Large intestine (tissue), 3 donors: ENCODE data around the gene KCNH4. TPM values are rescaled to one million over a fixed set of nuclear protein-coding genes. Genes with fewer than 3 reads are reported as not detected.
A peak's percentile ranks its signal among the peaks of the same experiment; 100 is the strongest.
"Not testable (repeated sequence)": the region's sequence is repeated elsewhere in the genome, so short reads cannot be mapped to it uniquely, and the experiment has no call there.

Experiments
- DNase-seq, 2 donors: peaks; one replicate each; pipeline versions ENCODE4 v3.0.0 to v3.0.0-alpha.2; 2013
- H3K27ac ChIP-seq: one replicate; pipeline ENCODE4 v1.5.1; 2013; ENCODE audit warnings: low read length
- H3K27me3 ChIP-seq: 2 replicates; pipeline ENCODE4 v1.6.1; 2013; ENCODE audit warnings: low read length; ENCODE audit not compliant: control insufficient read depth, insufficient read depth
- H3K36me3 ChIP-seq: 2 replicates; pipeline ENCODE4 v1.6.1; 2013; ENCODE audit warnings: low read length; ENCODE audit not compliant: control insufficient read depth, insufficient read depth
- H3K4me1 ChIP-seq: one replicate; pipeline ENCODE4 v1.6.1; 2013; ENCODE audit warnings: low read length; ENCODE audit not compliant: control insufficient read depth, insufficient read depth
- H3K4me3 ChIP-seq: one replicate; pipeline ENCODE4 v1.5.1; 2013; ENCODE audit warnings: low read length
- H3K9me3 ChIP-seq: one replicate; pipeline ENCODE4 v1.6.1; 2013; ENCODE audit warnings: mild to moderate bottlenecking, low read depth, low read length, moderate library complexity; ENCODE audit not compliant: control insufficient read depth
- WGBS: methylation state at CpG from one replicate; pipeline ENCODE4 v1.1.5; 2013; ENCODE audit warnings: low lambda C conversion rate; ENCODE audit not compliant: insufficient coverage; 5-methylcytosine and 5-hydroxymethylcytosine counted together
- polyA plus RNA-seq: library from polyadenylated mRNA; unstranded; fragments of 120-200 nt; gene quantifications from one replicate; pipeline ENCODE4 v1.2.1, GENCODE V29; 2013

Gene KCNH4
- polyA plus RNA-seq, 1 donor, result 0.36 TPM

DNA sequence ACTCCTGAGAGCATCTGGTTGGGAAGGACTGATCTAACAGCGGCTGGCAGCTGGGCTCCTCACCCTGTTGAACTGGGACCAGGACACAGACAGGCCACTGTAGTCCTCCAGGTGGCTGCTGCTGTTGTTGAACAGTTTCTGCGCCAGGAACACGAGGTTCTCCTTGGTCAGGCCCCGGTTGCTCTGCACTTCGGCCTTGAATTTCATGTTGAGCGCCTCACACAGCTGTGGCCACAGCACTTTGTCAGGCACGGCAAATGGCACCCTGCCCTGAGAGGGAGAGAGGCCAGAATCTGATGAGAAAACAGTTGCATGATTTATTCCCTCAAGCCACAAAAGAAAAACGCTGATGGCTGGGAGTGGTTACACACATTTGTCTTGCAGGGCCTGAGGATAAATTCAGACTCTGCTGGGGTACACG lies 31.0 kb upstream of the KCNH4 start:
- not testable (repeated sequence) for H3K4me1 ChIP-seq, H3K4me3 ChIP-seq, H3K27me3 ChIP-seq, H3K27ac ChIP-seq, H3K9me3 ChIP-seq, DNase-seq
- no CpG with 5 or more reads among the region's 9 CpGs for WGBS
- peaks cover 77% of the 10 kb centered on the region for H3K36me3 ChIP-seq

DNA sequence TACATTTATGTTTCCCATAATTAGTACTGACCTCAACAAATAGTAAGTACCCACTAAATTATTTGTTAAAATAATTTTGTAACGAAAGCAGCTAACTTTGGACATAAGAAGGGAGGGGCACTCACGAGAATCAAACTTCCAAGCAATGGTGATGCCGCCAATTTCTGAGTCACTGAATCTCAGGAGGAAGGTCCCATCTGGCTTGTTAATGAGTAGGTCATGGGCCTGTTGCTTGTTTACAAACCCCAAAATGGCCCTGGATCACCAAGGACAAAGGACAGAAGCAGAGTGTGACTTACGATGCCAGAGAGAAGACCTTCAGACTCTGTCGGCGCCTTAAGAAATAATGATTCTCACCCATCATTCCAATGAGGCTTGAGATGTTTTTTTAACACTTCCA lies 29.1 kb upstream of the KCNH4 start:
- Histone ChIP-seq H3K27me3 (no peaks in the 10 kb centered on the region), H3K27ac (no peak overlapping the region), H3K36me3 (peaks cover 75% of the 10 kb centered on the region), H3K9me3 (no peaks in the 10 kb centered on the region), H3K4me1 (no peaks in the 10 kb centered on the region), H3K4me3 (no peak overlapping the region)
- WGBS, result 70% methylated on average over 2 of the region's 6 CpGs
- no peak for DNase-seq

DNA sequence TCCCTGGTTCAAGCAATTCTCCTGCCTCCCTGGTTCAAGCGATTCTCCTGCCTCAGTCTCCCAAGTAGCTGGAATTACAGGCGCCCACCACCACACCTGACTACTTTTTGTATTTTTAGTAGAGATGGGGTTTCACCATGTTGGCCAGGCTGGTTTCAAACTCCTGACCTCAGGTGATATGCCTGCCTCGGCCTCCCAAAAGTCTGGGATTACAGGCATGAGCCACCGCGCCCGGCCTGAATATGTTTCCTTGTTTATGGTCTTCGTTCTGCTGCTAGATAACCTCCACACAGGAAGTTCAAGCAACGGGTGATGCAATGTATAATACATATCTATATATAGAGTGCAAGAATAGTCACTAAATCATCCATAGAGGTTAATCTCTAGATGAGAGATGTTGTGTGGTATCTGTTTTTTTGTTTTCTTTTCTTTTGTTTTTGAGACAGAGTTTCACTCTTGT lies 25.2 kb upstream of the KCNH4 start:
- WGBS, result 83% methylated on average over 1 of the region's 8 CpGs
- H3K9me3 ChIP-seq, H3K27me3 ChIP-seq, H3K27ac ChIP-seq, DNase-seq, H3K4me3 ChIP-seq, H3K4me1 ChIP-seq: not testable (repeated sequence)
- H3K36me3 ChIP-seq, result peaks cover 76% of the 10 kb centered on the region

- peaks cover 16% of the 10 kb centered on the region for H3K4me1 ChIP-seq
- no peak overlapping the region for H3K4me3 ChIP-seq
- DNase-seq, result no peak
- no peaks in the 10 kb centered on the region for H3K27me3 ChIP-seq
- WGBS, result no CpG with 5 or more reads among the region's 2 CpGs
- no peaks in the 10 kb centered on the region for H3K9me3 ChIP-seq
- no peak overlapping the region for H3K27ac ChIP-seq
- H3K36me3 ChIP-seq, result peaks cover 64% of the 10 kb centered on the region
Measured at GRCh38 chr17:42203354-42203753, 22.4 kb upstream of the KCNH4 start.

DNA sequence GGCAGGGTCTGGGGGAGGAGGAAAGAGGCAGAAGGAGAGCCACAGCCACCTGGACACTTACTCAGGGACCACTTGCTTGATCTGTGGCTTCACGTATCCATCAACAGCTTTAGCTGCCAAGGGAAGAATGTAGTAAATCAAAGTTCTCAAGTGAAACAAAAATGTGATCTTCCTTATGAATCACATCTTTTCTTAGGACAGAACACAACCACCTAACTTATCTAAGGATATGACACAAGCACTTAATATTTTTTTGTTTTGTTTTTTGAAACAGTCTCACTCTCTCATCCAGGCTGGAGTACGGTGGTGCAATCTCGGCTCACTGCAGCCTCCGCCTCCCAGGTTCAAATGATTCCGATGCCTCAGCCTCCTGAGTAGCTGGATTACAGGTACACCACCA lies 21.8 kb upstream of the KCNH4 start:
- Histone ChIP-seq H3K4me3 (no peak overlapping the region), H3K9me3 (no peaks in the 10 kb centered on the region), H3K27me3 (no peaks in the 10 kb centered on the region), H3K27ac (no peak overlapping the region), H3K4me1 (peaks cover 16% of the 10 kb centered on the region), H3K36me3 (peaks cover 59% of the 10 kb centered on the region)
- 100% methylated on average over 2 of the region's 5 CpGs for WGBS
- no peak for DNase-seq

- H3K36me3 ChIP-seq, result peaks cover 55% of the 10 kb centered on the region
- no peak overlapping the region for H3K27ac ChIP-seq
- no CpG with 5 or more reads among the region's 6 CpGs for WGBS
Measured at GRCh38 chr17:42202159-42202558, 21.2 kb upstream of the KCNH4 start.

GRCh38 chr17:42201458-42201772 lies 20.5 kb upstream of the KCNH4 start:
- no peak for DNase-seq
- H3K36me3 ChIP-seq, result peaks cover 51% of the 10 kb centered on the region
- no peaks in the 10 kb centered on the region for H3K9me3 ChIP-seq
- WGBS, result no CpG with 5 or more reads among the region's 10 CpGs
- H3K4me3 ChIP-seq, result no peak overlapping the region
- no peaks in the 10 kb centered on the region for H3K27me3 ChIP-seq
- peak overlapping the region; percentile 59 for H3K27ac ChIP-seq
- H3K4me1 ChIP-seq, result peaks cover 16% of the 10 kb centered on the region

More at GRCh38 chr17:42202159-42202558, 21.2 kb upstream of the KCNH4 start:
- no peaks in the 10 kb centered on the region for H3K27me3 ChIP-seq
- no peak for DNase-seq
- peaks cover 16% of the 10 kb centered on the region for H3K4me1 ChIP-seq
- H3K9me3 ChIP-seq, result no peaks in the 10 kb centered on the region
- H3K4me3 ChIP-seq, result no peak overlapping the region

DNA sequence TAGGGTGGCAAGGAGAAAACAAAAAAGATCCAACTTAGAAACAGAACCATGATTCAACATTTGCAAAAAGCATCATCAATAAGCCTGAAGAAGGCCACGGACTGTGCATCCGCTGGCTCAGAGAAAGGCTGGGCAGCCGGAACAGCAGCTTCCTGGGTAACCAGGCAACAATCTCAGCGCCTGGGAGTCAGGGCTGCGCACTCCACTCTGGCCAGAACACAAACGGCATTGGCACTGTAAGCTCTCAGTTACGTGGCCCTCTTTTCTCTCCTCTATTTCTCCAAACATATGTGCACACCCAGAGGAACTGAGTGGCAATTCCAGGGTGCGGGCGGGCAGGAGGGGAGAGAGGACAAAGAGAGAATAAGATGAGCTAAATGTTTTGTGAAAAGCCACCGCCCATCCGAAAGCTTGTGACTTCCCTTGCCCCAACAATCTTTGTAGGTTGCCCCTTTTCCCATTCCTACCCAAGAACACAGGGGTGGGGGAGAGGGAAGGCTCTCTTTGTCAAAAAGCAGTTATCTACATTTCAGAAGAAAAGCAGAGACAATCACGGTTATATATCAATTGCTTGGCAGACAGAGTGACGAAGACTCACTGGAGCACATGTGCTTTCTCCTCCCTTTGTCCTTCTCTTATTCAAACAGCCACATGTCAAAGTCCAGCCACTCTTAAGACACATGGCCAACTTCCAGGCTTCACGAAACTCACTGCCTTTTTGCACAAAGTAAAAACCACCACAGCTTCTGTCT lies 19.9 kb upstream of the KCNH4 start:
- Histone ChIP-seq H3K27me3 (no peaks in the 10 kb centered on the region), H3K27ac (peak overlapping the region; percentile 59), H3K36me3 (peaks cover 46% of the 10 kb centered on the region), H3K4me3 (no peak overlapping the region), H3K4me1 (peaks cover 16% of the 10 kb centered on the region), H3K9me3 (no peaks in the 10 kb centered on the region)
- peak; percentile 47 to 83 for DNase-seq
- 20% methylated on average over 1 of the region's 14 CpGs for WGBS

- H3K36me3 ChIP-seq, result peaks cover 37% of the 10 kb centered on the region
- no peaks in the 10 kb centered on the region for H3K9me3 ChIP-seq
- peaks cover 17% of the 10 kb centered on the region for H3K4me1 ChIP-seq
- H3K4me3 ChIP-seq, result no peak overlapping the region
- no peak for DNase-seq
- no peaks in the 10 kb centered on the region for H3K27me3 ChIP-seq
- H3K27ac ChIP-seq, result no peak overlapping the region
- no CpG with 5 or more reads among the region's 12 CpGs for WGBS
Measured at GRCh38 chr17:42199416-42200011, 18.6 kb upstream of the KCNH4 start.

DNA sequence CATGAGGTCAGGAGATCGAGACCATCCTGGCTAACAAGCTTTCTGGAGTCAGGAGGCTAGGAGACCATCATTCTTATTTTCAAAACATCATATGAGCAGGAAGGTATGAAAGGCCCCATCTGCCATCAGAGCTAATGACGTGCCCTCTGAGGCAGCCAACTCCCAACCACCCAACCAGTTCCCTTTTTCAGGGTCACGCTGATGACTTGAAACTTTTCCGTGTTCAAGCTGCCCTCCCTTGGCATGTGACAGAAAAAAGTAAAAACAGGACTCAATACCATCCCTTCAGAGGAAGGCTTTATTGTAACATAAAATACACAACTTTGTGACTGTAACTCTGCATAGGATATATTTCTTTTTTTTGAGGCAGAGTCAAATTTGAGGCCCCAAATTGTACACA lies 18.0 kb upstream of the KCNH4 start:
- H3K4me3 ChIP-seq, result no peak overlapping the region
- 100% methylated on average over 1 of the region's 4 CpGs for WGBS
- H3K4me1 ChIP-seq, result peaks cover 19% of the 10 kb centered on the region
- H3K27me3 ChIP-seq, result no peaks in the 10 kb centered on the region
- H3K27ac ChIP-seq, result no peak overlapping the region
- no peaks in the 10 kb centered on the region for H3K9me3 ChIP-seq
- DNase-seq, result no peak
- peaks cover 31% of the 10 kb centered on the region for H3K36me3 ChIP-seq
